ENCODE measurements around the gene BCOR. TPM values are rescaled to one million over a fixed set of nuclear protein-coding genes. Genes with fewer than 3 reads are reported as not detected.
A peak's percentile ranks its signal among the peaks of the same experiment; 100 is the strongest.

BCOR gene
- total and polyA plus RNA-seq, 9 of the 15 experiments (the other 6 are each of a cell fraction or from before 2014, with no cell fraction given) = 27.5 to 113 (median 37.6) TPM

DNA sequence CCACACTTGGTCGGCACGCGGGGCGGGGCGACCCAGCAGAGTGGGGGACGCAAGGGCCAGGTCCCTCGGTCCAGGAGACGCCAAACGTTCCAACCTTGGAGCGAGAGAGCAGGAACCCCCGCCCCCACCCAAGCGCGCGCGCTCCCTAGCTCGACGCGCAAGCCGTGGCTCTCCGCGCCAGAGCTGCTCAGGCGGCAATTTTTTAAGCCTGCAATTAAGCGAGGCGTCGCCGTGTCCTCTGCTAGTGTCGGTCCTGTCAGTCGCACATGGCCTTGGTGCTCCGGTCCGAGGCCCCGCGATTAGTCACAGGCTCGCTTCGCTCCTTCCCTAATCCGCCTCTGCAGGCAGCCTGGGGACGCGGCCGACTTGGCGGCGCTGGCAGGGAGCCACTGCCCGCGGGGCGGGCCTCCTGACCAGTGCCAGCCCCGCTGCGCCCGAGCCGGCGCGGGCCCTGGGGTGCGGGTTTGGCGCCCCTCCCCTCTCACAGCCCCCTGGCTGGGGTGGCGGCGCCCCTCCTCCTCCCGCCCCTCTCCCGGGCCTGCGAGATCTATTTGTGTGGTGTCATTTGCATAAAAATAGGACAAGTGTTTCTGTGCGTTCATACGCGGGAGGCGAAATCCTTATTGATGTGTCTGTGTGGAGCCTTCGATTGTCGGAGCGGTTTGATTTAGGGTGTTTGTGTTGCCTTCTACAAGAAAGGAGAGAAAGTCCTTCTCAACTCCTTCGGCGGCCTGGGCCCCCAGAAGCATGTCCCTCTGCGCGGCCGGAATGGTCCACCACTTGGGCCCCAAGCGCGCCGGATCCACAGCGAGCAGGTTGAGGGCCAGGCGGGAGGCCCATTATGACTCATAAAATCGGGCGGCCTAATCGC is 9.8 kb upstream of the BCOR start (continued):
- TF ChIP-seq, protein P1, sequence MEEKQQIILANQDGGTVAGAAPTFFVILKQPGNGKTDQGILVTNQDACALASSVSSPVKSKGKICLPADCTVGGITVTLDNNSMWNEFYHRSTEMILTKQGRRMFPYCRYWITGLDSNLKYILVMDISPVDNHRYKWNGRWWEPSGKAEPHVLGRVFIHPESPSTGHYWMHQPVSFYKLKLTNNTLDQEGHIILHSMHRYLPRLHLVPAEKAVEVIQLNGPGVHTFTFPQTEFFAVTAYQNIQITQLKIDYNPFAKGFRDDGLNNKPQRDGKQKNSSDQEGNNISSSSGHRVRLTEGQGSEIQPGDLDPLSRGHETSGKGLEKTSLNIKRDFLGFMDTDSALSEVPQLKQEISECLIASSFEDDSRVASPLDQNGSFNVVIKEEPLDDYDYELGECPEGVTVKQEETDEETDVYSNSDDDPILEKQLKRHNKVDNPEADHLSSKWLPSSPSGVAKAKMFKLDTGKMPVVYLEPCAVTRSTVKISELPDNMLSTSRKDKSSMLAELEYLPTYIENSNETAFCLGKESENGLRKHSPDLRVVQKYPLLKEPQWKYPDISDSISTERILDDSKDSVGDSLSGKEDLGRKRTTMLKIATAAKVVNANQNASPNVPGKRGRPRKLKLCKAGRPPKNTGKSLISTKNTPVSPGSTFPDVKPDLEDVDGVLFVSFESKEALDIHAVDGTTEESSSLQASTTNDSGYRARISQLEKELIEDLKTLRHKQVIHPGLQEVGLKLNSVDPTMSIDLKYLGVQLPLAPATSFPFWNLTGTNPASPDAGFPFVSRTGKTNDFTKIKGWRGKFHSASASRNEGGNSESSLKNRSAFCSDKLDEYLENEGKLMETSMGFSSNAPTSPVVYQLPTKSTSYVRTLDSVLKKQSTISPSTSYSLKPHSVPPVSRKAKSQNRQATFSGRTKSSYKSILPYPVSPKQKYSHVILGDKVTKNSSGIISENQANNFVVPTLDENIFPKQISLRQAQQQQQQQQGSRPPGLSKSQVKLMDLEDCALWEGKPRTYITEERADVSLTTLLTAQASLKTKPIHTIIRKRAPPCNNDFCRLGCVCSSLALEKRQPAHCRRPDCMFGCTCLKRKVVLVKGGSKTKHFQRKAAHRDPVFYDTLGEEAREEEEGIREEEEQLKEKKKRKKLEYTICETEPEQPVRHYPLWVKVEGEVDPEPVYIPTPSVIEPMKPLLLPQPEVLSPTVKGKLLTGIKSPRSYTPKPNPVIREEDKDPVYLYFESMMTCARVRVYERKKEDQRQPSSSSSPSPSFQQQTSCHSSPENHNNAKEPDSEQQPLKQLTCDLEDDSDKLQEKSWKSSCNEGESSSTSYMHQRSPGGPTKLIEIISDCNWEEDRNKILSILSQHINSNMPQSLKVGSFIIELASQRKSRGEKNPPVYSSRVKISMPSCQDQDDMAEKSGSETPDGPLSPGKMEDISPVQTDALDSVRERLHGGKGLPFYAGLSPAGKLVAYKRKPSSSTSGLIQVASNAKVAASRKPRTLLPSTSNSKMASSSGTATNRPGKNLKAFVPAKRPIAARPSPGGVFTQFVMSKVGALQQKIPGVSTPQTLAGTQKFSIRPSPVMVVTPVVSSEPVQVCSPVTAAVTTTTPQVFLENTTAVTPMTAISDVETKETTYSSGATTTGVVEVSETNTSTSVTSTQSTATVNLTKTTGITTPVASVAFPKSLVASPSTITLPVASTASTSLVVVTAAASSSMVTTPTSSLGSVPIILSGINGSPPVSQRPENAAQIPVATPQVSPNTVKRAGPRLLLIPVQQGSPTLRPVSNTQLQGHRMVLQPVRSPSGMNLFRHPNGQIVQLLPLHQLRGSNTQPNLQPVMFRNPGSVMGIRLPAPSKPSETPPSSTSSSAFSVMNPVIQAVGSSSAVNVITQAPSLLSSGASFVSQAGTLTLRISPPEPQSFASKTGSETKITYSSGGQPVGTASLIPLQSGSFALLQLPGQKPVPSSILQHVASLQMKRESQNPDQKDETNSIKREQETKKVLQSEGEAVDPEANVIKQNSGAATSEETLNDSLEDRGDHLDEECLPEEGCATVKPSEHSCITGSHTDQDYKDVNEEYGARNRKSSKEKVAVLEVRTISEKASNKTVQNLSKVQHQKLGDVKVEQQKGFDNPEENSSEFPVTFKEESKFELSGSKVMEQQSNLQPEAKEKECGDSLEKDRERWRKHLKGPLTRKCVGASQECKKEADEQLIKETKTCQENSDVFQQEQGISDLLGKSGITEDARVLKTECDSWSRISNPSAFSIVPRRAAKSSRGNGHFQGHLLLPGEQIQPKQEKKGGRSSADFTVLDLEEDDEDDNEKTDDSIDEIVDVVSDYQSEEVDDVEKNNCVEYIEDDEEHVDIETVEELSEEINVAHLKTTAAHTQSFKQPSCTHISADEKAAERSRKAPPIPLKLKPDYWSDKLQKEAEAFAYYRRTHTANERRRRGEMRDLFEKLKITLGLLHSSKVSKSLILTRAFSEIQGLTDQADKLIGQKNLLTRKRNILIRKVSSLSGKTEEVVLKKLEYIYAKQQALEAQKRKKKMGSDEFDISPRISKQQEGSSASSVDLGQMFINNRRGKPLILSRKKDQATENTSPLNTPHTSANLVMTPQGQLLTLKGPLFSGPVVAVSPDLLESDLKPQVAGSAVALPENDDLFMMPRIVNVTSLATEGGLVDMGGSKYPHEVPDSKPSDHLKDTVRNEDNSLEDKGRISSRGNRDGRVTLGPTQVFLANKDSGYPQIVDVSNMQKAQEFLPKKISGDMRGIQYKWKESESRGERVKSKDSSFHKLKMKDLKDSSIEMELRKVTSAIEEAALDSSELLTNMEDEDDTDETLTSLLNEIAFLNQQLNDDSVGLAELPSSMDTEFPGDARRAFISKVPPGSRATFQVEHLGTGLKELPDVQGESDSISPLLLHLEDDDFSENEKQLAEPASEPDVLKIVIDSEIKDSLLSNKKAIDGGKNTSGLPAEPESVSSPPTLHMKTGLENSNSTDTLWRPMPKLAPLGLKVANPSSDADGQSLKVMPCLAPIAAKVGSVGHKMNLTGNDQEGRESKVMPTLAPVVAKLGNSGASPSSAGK (IDR thresholded peaks at IDR 0.05) = peak; percentile 99
- TF ChIP-seq, protein P2, sequence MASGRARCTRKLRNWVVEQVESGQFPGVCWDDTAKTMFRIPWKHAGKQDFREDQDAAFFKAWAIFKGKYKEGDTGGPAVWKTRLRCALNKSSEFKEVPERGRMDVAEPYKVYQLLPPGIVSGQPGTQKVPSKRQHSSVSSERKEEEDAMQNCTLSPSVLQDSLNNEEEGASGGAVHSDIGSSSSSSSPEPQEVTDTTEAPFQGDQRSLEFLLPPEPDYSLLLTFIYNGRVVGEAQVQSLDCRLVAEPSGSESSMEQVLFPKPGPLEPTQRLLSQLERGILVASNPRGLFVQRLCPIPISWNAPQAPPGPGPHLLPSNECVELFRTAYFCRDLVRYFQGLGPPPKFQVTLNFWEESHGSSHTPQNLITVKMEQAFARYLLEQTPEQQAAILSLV (tag; IDR thresholded peaks at IDR 0.05) = no peak
- TF ChIP-seq TGIF2 (CRISPR knock-in tag; IDR thresholded peaks at IDR 0.05) = peak; percentile 67; the same call in 1 of the 2 replicates
- TF ChIP-seq RB1 (IDR thresholded peaks at IDR 0.05; ENCODE audit: low read depth) = peak; percentile 17; the same call in 1 of the 2 replicates
- no peak for TF ChIP-seq ATF1 (CRISPR knock-in tag; IDR thresholded peaks at IDR 0.05)
- TF ChIP-seq ATF1 (tag; IDR thresholded peaks at IDR 0.05) = peak; percentile 56; the same call in 1 of the 2 replicates
- no peak for TF ChIP-seq HNRNPH1 (optimal IDR thresholded peaks at IDR 0.05; ENCODE audit: low read depth, low read length)
- no peak for TF ChIP-seq MTF1 (CRISPR knock-in tag; IDR thresholded peaks at IDR 0.05; ENCODE audit: borderline replicate concordance)
- TF ChIP-seq, protein P3, sequence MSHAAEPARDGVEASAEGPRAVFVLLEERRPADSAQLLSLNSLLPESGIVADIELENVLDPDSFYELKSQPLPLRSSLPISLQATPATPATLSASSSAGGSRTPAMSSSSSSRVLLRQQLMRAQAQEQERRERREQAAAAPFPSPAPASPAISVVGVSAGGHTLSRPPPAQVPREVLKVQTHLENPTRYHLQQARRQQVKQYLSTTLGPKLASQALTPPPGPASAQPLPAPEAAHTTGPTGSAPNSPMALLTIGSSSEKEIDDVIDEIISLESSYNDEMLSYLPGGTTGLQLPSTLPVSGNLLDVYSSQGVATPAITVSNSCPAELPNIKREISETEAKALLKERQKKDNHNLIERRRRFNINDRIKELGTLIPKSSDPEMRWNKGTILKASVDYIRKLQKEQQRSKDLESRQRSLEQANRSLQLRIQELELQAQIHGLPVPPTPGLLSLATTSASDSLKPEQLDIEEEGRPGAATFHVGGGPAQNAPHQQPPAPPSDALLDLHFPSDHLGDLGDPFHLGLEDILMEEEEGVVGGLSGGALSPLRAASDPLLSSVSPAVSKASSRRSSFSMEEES (CRISPR knock-in tag; IDR thresholded peaks at IDR 0.05) = no peak
- TF ChIP-seq, protein P4, sequence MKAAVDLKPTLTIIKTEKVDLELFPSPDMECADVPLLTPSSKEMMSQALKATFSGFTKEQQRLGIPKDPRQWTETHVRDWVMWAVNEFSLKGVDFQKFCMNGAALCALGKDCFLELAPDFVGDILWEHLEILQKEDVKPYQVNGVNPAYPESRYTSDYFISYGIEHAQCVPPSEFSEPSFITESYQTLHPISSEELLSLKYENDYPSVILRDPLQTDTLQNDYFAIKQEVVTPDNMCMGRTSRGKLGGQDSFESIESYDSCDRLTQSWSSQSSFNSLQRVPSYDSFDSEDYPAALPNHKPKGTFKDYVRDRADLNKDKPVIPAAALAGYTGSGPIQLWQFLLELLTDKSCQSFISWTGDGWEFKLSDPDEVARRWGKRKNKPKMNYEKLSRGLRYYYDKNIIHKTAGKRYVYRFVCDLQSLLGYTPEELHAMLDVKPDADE (conservative IDR thresholded peaks at IDR 0.05; ENCODE audit: control insufficient read depth, low read depth, low read length) = 0 out of 2 replicates have a peak, but pooled peaks have one; percentile 44
